K562 (cell line): ENCODE measurements around the gene VTN. TPM values are rescaled to one million over a fixed set of nuclear protein-coding genes. Genes with fewer than 3 reads are reported as not detected.

Source experiments
- ATAC-seq: fragments of 200-7000 bp; cut with Tn5 transposase; 3 replicates; pipeline ENCODE4 v1.9.1; 2020; ENCODE audit warnings: moderate library complexity
- BruUV-seq: library from RNA; stranded (reverse); fragments of 400-500 nt; replicated peaks from 2 replicates; lab custom pipeline; 2021; lab: Mats Ljungman, UMichigan
- CTCF ChIA-PET: fragments of 300-600 bp; formaldehyde crosslinking; extraction: SDS; loops from one replicate; lab custom pipeline; 2021; ENCODE audit warnings: low intra/inter-chr PET ratio; lab: Yijun Ruan, JAX
- POLR2A ChIA-PET: fragments of 300-600, 350-650 bp; sonication (Branson Sonifier 250); formaldehyde crosslinking; extraction: SDS; loops from one replicate; lab custom pipeline; 2021; ENCODE audit warnings: antibody characterized with exemption, inconsistent platforms; lab: Yijun Ruan, JAX
- DNase-seq, 4 experiments: peaks; one replicate each; pipeline versions ENCODE4 v3.0.0 to v3.0.0-alpha.2; 2011 to 2018; ENCODE audit warnings: low spot score in 3 of 4, mixed read lengths in 3 of 4; ENCODE audit errors: extremely low read depth in 1 of 4
- FAIRE-seq: peaks from 2 replicates; lab custom pipeline; 2011; peaks lifted over from hg19 to GRCh38; lab: Jason Lieb, UNC
- H2AFZ ChIP-seq: 2 replicates; pipeline ENCODE4 v1.6.0; 2011; ENCODE audit warnings: low read depth, low read length, control low read depth, inconsistent platforms
- H3K27ac ChIP-seq: fragments of 200-600 bp; 3 replicates; pipeline ENCODE4 v1.8.0; 2011; ENCODE audit warnings: low read depth, mild to moderate bottlenecking, control low read depth, inconsistent platforms, low read length, moderate library complexity, mixed read lengths; ENCODE audit errors: extremely low read depth
- H3K27me3 ChIP-seq, 2 experiments: fragments of 300-600 bp in 1 of 2; 2 replicates in 1 of 2; 3 replicates in 1 of 2; pipeline versions ENCODE4 v1.6.0 to v1.8.0; 2011; ENCODE audit warnings: inconsistent platforms in 2 of 2, low read length in 2 of 2, mild to moderate bottlenecking in 1 of 2, mixed read lengths in 1 of 2, moderate library complexity in 1 of 2; ENCODE audit not compliant: control insufficient read depth in 2 of 2, insufficient read depth in 2 of 2
- H3K36me3 ChIP-seq: fragments of 300-600 bp; 3 replicates; pipeline ENCODE4 v1.8.0; 2011; ENCODE audit warnings: mild to moderate bottlenecking, low read length, inconsistent platforms; ENCODE audit not compliant: control insufficient read depth, insufficient read depth
- H3K4me1 ChIP-seq, 2 experiments: fragments of 200-600 bp in 1 of 2; replicated peaks in 1 of 2; 2 replicates in 1 of 2; 3 replicates in 1 of 2; pipeline versions ENCODE4 v1.5.1 to v1.8.0; 2011; ENCODE audit warnings: inconsistent platforms in 2 of 2, low read length in 2 of 2, mild to moderate bottlenecking in 1 of 2, mixed read lengths in 1 of 2, moderate library complexity in 1 of 2; ENCODE audit not compliant: control insufficient read depth in 2 of 2, insufficient read depth in 2 of 2
- H3K4me2 ChIP-seq: 2 replicates; pipeline ENCODE4 v1.6.1; 2011; ENCODE audit warnings: low read length, control low read depth, inconsistent platforms, mixed read lengths; ENCODE audit not compliant: insufficient read depth
- H3K4me3 ChIP-seq: fragments of 200-600 bp; sonication (generic), shearing (Covaris generic); 2 replicates; pipeline ENCODE4 v1.5.1; 2016; ENCODE audit warnings: control low read depth, inconsistent platforms
- H3K79me2 ChIP-seq: fragments of 200-600 bp; 3 replicates; pipeline ENCODE4 v1.8.0; 2011; ENCODE audit warnings: low read length, inconsistent platforms; ENCODE audit not compliant: control insufficient read depth, insufficient read depth
- H3K9ac ChIP-seq, 2 experiments: 2 replicates each; pipeline versions ENCODE4 v1.6.0 to v1.6.1; 2011; ENCODE audit warnings: low read depth in 2 of 2, low read length in 2 of 2, control low read depth in 1 of 2, inconsistent platforms in 1 of 2, mild to moderate bottlenecking in 1 of 2, mixed read lengths in 1 of 2; ENCODE audit not compliant: insufficient read depth in 1 of 2
- H3K9me1 ChIP-seq: one replicate; pipeline ENCODE4 v1.6.0; 2011; ENCODE audit warnings: inconsistent platforms, mild to moderate bottlenecking, low read length, moderate library complexity; ENCODE audit not compliant: control insufficient read depth, insufficient read depth
- H3K9me3 ChIP-seq: replicated peaks from 2 replicates; pipeline ENCODE4 v1.5.1; 2011; ENCODE audit warnings: low read depth, low read length, inconsistent platforms; ENCODE audit not compliant: control insufficient read depth, insufficient read depth
- H4K20me1 ChIP-seq: replicated peaks from 2 replicates; pipeline ENCODE4 v1.6.1; 2011; ENCODE audit warnings: low read length, inconsistent platforms, mixed read lengths; ENCODE audit not compliant: control insufficient read depth, insufficient read depth
- ARID1B ChIP-seq: fragments of 450-650 bp; IDR thresholded peaks from 2 replicates; pipeline ENCODE4 v1.6.1; 2016; ENCODE audit warnings: antibody characterized with exemption, mild to moderate bottlenecking, inconsistent platforms
- CBFA2T2 ChIP-seq: fragments of 450-650 bp; conservative IDR thresholded peaks from 2 replicates; pipeline ENCODE4 v1.6.1; 2017; ENCODE audit warnings: mild to moderate bottlenecking
- CBFA2T3 ChIP-seq: fragments of 450-650 bp; IDR thresholded peaks from 2 replicates; pipeline ENCODE4 v1.6.1; 2017
- CBX3 ChIP-seq, 2 experiments: IDR thresholded peaks; 1 replicate in 1 of 2; 2 replicates in 1 of 2; pipeline ENCODE4 v1.6.1; 2012; ENCODE audit warnings: inconsistent platforms in 2 of 2, low read length in 2 of 2, borderline replicate concordance in 1 of 2, control low read depth in 1 of 2
- CEBPG ChIP-seq, 3 experiments: fragments of 200-800 bp in 1 of 3; sonication (Bioruptor generic) in 1 of 3; sonication (generic) in 1 of 3; formaldehyde crosslinking in 1 of 3; IDR thresholded peaks in 2 of 3; conservative IDR thresholded peaks in 1 of 3; 2 replicates each; pipeline versions ENCODE4 v1.6.1 to v1.8.0; 2016 to 2022; ENCODE audit warnings: missing compliant biosample characterization in 2 of 3, missing genetic modification characterization in 2 of 3, mild to moderate bottlenecking in 1 of 3, missing genetic modification reagents in 1 of 3
- COPS2 ChIP-seq: fragments of 450-650 bp; conservative IDR thresholded peaks from 2 replicates; pipeline ENCODE4 v1.6.1; 2016; ENCODE audit warnings: mild to moderate bottlenecking, moderate library complexity
- CREB1 ChIP-seq, 2 experiments: sonication (generic) in 1 of 2; formaldehyde crosslinking in 1 of 2; IDR thresholded peaks; 2 replicates each; pipeline versions ENCODE4 v1.6.1 to v1.8.0; 2012 to 2022; ENCODE audit warnings: inconsistent platforms in 1 of 2, mild to moderate bottlenecking in 1 of 2, missing genetic modification reagents in 1 of 2, moderate library complexity in 1 of 2
- E2F3 ChIP-seq: fragments of 250-450 bp; sonication (Bioruptor Pico); IDR thresholded peaks from 2 replicates; pipeline ENCODE4 v1.4.0; 2020; ENCODE audit warnings: mild to moderate bottlenecking
- FOSL1 ChIP-seq: fragments of 200-800 bp; sonication (Bioruptor generic); conservative IDR thresholded peaks from 2 replicates; pipeline ENCODE4 v1.6.1; 2016; ENCODE audit warnings: missing genetic modification characterization, missing compliant biosample characterization
- FOXA3 ChIP-seq, 2 experiments: fragments of 450-650 bp in 1 of 2; sonication (generic) in 1 of 2; formaldehyde crosslinking; IDR thresholded peaks in 1 of 2; conservative IDR thresholded peaks in 1 of 2; 2 replicates each; pipeline versions ENCODE4 v1.4.0 to v1.8.0; 2020 to 2022; ENCODE audit warnings: mild to moderate bottlenecking in 2 of 2, missing genetic modification reagents in 1 of 2
- JUN ChIP-seq, 2 experiments: sonication (generic) in 1 of 2; formaldehyde crosslinking in 1 of 2; IDR thresholded peaks; 2 replicates each; pipeline versions ENCODE4 v1.6.1 to v1.8.0; 2012 to 2022; ENCODE audit warnings: borderline replicate concordance in 2 of 2, mild to moderate bottlenecking in 2 of 2, improper control_type of control experiment in 1 of 2, low read depth in 1 of 2, low read length in 1 of 2, missing genetic modification reagents in 1 of 2
- MTA2 ChIP-seq: fragments of 450-650 bp; IDR thresholded peaks from 2 replicates; pipeline ENCODE4 v1.6.1; 2016; ENCODE audit warnings: low read depth
- SMARCA4 ChIP-seq: fragments of 450-650 bp; IDR thresholded peaks from 2 replicates; pipeline ENCODE4 v1.6.1; 2016
- SRSF9 ChIP-seq: fragments of 200-400 bp; formaldehyde crosslinking; IDR thresholded peaks from 2 replicates; pipeline ENCODE4 v1.6.1; 2017; ENCODE audit warnings: low read depth, low read length, borderline replicate concordance
- TAL1 ChIP-seq: fragments of 450-650 bp; IDR thresholded peaks from 2 replicates; pipeline ENCODE4 v1.6.1; 2016; ENCODE audit warnings: mild to moderate bottlenecking
- TEAD2 ChIP-seq: fragments of 450-650 bp; IDR thresholded peaks from 2 replicates; pipeline ENCODE4 v1.6.1; 2016; ENCODE audit warnings: missing genetic modification characterization, control low read depth, missing compliant biosample characterization
- VEZF1 ChIP-seq: fragments of 200-800 bp; sonication (Bioruptor generic); IDR thresholded peaks from 2 replicates; pipeline ENCODE4 v1.6.1; 2017; ENCODE audit warnings: missing genetic modification characterization, missing compliant biosample characterization
- ZNF212 ChIP-seq: fragments of 450-650 bp; formaldehyde crosslinking; IDR thresholded peaks from 2 replicates; pipeline ENCODE4 v1.4.0; 2020; ENCODE audit warnings: mild to moderate bottlenecking
- ZNF384 ChIP-seq: IDR thresholded peaks from 2 replicates; pipeline ENCODE4 v1.6.1; 2012; ENCODE audit warnings: low read depth, low read length, improper control_type of control experiment
- WGBS: fragments of 100-300 bp; shearing (Covaris generic); methylation state at CpG from one replicate; pipeline ENCODE4 v1.1.6; 2016; ENCODE audit warnings: low coverage, mixed read lengths; ENCODE audit not compliant: insufficient coverage; ENCODE audit errors: missing lambda C conversion rate; 5-methylcytosine and 5-hydroxymethylcytosine counted together
- in situ Hi-C: fragments of 300-500 bp; cut with MboI; formaldehyde crosslinking; loops from 4 replicates; pipeline ENCODE4 v1.15.0; 2018; ENCODE audit warnings: inconsistent platforms, mixed read lengths
- intact Hi-C: fragments of 100-400 bp; cut with micrococcal nuclease; formaldehyde crosslinking; loops from 2 replicates; pipeline ENCODE4 v1.14.2; 2022
- polyA plus RNA-seq, 8 experiments: library from polyadenylated mRNA; depleted of rRNA in 4 of 8; stranded (reverse) in 5 of 8; unstranded in 3 of 8; fragments of >200 nt; fragmentation: Nextera tagmentation in 2 of 8; fragmentation: Illumina TruSeq in 1 of 8; extraction: Ambion mirVana in 2 of 8; extraction: Trizol in 1 of 8; gene quantifications; 2 replicates each; pipeline versions ENCODE4 v1.2.1 to v1.2.3, GENCODE V29; 2011 to 2014; ENCODE audit warnings: inconsistent platforms in 1 of 8, missing spikeins in 1 of 8
- total RNA-seq, 7 experiments: library from RNA; depleted of rRNA in 6 of 7; stranded (reverse); fragments of >200 nt in 6 of 7; fragmentation: Illumina TruSeq in 2 of 7; extraction: Trizol in 2 of 7; gene quantifications; 2 replicates each; pipeline versions ENCODE4 v1.2.1 to v1.2.3, GENCODE V29; 2011 to 2021; ENCODE audit warnings: low replicate concordance in 1 of 7

Gene VTN
- total and polyA plus RNA-seq, 9 of the 15 experiments (the other 6 are each of a cell fraction or from before 2014, with no cell fraction given): 0.13 to 1.0 (median 0.29) TPM; not detected in 1

- FAIRE-seq (no peak), DNase-seq (peak in 1 of 4 experiments; percentile 17), ATAC-seq (no peak)
- Histone ChIP-seq H3K27me3 (no peaks in the 10 kb centered on the region), H3K9ac (no peak overlapping the region), H2AFZ (no peak overlapping the region), H3K9me3 (no peaks in the 10 kb centered on the region), H3K27ac (no peak overlapping the region), H4K20me1 (0 out of 2 replicates have a peak, but pooled peaks cover 8% of the 10 kb centered on the region), H3K4me2 (no peak overlapping the region), H3K79me2 (no peaks in the 10 kb centered on the region), H3K4me3 (no peak overlapping the region), H3K4me1 (peaks cover 9 to 13% of the 10 kb centered on the region in 2 experiments; a peak in 4 of 5 replicates), H3K36me3 (no peaks in the 10 kb centered on the region), H3K9me1 (no peaks in the 10 kb centered on the region)
- CTCF ChIA-PET: no interaction called here
- no TSS peak for BruUV-seq
- POLR2A ChIA-PET: interaction anchor here (0.6 to 1.9 kb wide), 8 partner anchors 9 to 725 kb away, joined by 3 to 8 read pairs (median 4); no protein-coding TSS in a partner anchor
- in situ Hi-C loops: no loop called here
- WGBS: 14% methylated on average over 7 of the region's 7 CpGs
- intact Hi-C loops: no loop called here
- TF ChIP-seq CEBPG (CRISPR knock-in tag; IDR thresholded peaks at IDR 0.05) (no peak), CEBPG (tag; conservative IDR thresholded peaks at IDR 0.05 in 1 of 2, IDR thresholded peaks at IDR 0.05 in 1 of 2) (0 out of 4 replicates have a peak, but pooled peaks of 1 of the 2 experiments have one; percentile 22), CREB1 (IDR thresholded peaks at IDR 0.05) (no peak), CREB1 (CRISPR knock-in tag; IDR thresholded peaks at IDR 0.05) (no peak), CBFA2T3 (peak; percentile 62), SRSF9 (no peak), TEAD2 (tag) (0 out of 2 replicates have a peak, but pooled peaks have one; percentile 30), TAL1 (peak; percentile 41; the same call in 1 of the 2 replicates), FOSL1 (peak; percentile 61), CBX3 (IDR thresholded peaks at IDR 0.05; ENCODE audit: borderline replicate concordance in 1 of 2, low read length in 2 of 2) (no peak), ZNF212 (no peak), SMARCA4 (peak; percentile 50; the same call in 1 of the 2 replicates), JUN (IDR thresholded peaks at IDR 0.05; ENCODE audit: borderline replicate concordance, low read depth, low read length) (no peak), JUN (CRISPR knock-in tag; IDR thresholded peaks at IDR 0.05; ENCODE audit: borderline replicate concordance) (no peak), VEZF1 (CRISPR knock-in tag) (0 out of 2 replicates have a peak, but pooled peaks have one; percentile 24), ARID1B (peak; percentile 55; the same call in 1 of the 2 replicates), FOXA3 (CRISPR knock-in tag; conservative IDR thresholded peaks at IDR 0.05 in 1 of 2, IDR thresholded peaks at IDR 0.05 in 1 of 2) (0 out of 4 replicates have a peak, but pooled peaks of 1 of the 2 experiments have one; percentile 11), E2F3 (CRISPR knock-in tag) (no peak), MTA2 (0 out of 2 replicates have a peak, but pooled peaks have one; percentile 32), CBFA2T2 (peak; percentile 54; the same call in 1 of the 2 replicates), ZNF384 (peak; percentile 81), COPS2 (no peak)
Measured at GRCh38 chr17:28394337-28395116, 24.4 kb upstream of the VTN start.
